Subcutaneous adipose tissue (tissue), 4 donors: ENCODE results near the gene MGRN1. TPM values are rescaled to one million over a fixed set of nuclear protein-coding genes. Genes with fewer than 3 reads are reported as not detected.

Experiments used
- total RNA-seq, 4 donors: library from RNA; depleted of rRNA; stranded (reverse); fragments of >200 nt; gene quantifications; one replicate each; pipeline ENCODE4 v1.1.0, GENCODE V29; 2016
- TF ChIP-seq, protein P1 (sequence below): fragments of 450-650 bp; IDR thresholded peaks from one replicate; pipeline ENCODE4 v1.5.1; 2016; ENCODE audit warnings: low read depth, mild to moderate bottlenecking, control low read depth, antibody characterized with exemption, moderate library complexity

Gene MGRN1
- total RNA-seq, 4 donors from 2014 or later, result 21.2 to 44.5 (median 25.2) TPM

DNA sequence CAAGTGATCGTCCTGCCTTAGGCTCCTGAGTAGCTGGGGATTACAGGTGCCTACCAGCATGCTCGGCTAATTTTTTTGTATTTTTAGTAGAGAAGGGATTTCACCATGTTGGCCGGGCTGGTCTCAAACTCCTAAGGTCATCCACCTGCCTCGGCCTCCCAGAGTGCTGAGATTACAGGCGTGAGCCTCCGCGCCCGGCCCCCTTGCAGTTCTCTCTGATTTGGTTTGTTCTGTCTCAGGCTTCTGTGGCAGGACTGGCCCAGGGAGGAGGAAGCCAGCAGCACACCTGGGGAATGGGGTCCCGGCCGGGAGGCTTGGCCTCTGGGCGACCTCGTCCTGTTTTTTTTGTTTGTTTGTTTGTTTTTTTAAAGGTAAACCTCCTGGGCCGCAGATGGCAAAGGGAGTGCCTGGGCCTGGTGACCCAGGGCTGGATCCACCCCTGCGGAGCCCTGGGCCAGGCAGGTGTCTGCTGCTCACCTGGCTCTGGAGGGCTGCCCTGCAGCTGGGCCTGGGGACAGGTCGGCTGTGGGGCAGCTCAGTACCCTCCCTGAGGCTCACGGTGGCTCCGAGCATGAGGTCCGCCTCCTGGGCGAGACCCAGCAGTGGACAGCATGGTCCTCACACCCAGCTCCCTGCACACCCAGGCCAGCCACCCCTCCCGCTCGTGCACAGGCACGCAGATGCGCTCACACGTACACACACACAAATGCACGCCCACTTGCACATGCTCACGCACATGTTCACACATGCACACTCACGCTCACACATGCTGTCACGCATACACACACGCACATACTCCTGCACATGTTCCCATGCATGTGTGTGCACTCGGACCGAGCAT is 65.5 kb downstream of the MGRN1 start:
- TF ChIP-seq, protein P1, sequence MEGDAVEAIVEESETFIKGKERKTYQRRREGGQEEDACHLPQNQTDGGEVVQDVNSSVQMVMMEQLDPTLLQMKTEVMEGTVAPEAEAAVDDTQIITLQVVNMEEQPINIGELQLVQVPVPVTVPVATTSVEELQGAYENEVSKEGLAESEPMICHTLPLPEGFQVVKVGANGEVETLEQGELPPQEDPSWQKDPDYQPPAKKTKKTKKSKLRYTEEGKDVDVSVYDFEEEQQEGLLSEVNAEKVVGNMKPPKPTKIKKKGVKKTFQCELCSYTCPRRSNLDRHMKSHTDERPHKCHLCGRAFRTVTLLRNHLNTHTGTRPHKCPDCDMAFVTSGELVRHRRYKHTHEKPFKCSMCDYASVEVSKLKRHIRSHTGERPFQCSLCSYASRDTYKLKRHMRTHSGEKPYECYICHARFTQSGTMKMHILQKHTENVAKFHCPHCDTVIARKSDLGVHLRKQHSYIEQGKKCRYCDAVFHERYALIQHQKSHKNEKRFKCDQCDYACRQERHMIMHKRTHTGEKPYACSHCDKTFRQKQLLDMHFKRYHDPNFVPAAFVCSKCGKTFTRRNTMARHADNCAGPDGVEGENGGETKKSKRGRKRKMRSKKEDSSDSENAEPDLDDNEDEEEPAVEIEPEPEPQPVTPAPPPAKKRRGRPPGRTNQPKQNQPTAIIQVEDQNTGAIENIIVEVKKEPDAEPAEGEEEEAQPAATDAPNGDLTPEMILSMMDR, result no peak

- TF ChIP-seq, protein P1, result no peak
Measured at GRCh38 chr16:4690946-4691665, 66.5 kb downstream of the MGRN1 start.

GRCh38 chr16:4691666-4692412 is 67.2 kb downstream of the MGRN1 start:
- TF ChIP-seq, protein P1, result no peak

- TF ChIP-seq, protein P1, result no peak
Measured at GRCh38 chr16:4692460-4693295, 68.1 kb downstream of the MGRN1 start.

DNA sequence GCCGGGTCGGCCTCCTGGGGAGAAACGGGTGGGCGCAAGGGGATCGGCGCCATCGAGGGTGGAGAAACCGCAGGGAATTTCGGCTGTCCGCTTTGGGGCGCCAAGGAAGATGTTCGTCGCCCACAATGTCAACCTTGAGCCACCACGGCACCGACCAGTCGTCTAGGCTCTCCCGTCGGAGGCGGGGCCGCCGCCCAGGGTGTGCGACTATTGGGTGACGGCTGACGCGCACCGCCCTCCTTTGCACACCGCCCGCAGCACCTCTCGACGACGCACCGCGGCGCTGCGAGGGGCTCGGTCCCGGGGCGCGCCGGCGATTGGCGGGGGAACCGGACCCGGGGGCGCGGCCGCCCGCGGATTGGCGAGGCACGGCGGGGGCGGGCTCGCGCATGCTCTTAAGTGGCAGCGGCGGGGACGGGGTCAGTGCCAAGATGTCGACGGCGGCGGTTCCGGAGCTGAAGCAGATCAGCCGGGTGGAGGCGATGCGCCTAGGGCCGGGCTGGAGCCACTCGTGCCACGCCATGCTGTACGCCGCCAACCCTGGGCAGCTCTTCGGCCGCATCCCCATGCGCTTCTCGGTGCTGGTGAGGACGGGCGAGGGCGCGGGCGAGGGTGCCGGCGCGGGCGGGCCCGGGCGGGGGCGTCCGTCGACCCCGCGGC is 68.8 kb downstream of the MGRN1 start, which contains the start of gene NUDT16L1:
Gene NUDT16L1 (plus strand): TSS at position 267 of the 660 bp plus-strand sequence. CDS start 165 bp downstream, at position 432.
- TF ChIP-seq, protein P1, result no peak

DNA sequence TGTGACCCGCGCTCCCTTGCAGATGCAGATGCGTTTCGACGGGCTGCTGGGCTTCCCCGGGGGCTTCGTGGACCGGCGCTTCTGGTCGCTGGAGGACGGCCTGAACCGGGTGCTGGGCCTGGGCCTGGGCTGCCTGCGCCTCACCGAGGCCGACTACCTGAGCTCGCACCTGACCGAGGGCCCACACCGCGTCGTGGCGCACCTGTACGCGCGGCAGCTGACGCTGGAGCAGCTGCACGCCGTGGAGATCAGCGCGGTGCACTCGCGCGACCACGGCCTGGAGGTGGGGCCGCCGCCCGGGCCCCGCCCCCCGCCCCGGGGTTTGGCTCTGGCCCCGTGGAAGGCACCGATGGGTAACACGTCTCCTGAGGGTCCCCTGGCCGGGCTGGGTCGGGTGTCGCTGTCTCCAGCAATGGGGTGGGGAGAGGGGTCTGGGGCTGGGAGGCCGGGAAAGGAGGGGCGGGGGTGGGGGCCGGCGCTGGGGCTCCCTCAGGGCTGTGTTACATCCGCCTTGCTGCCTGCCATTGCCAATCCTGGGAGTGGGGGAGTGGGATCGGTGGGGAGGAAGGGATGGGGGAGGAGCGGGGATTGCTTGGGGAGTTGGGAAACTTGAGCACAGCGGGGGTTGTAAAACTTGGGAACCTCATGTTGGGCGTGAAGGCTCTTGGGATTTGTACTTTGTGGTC is 69.5 kb downstream of the MGRN1 start:
- TF ChIP-seq, protein P1, result no peak
